Loucy (cell line): Measurements from ENCODE around the gene RNF38.

Source experiments
- CTCF ChIP-seq: fragments of 200-600 bp; sonication (generic); conservative IDR thresholded peaks from 2 replicates; pipeline ENCODE4 v1.5.1; 2014; ENCODE audit warnings: mild to moderate bottlenecking, antibody characterized with exemption, low read length
- EZH2phosphoT487 ChIP-seq: fragments of 200-600 bp; IDR thresholded peaks from 2 replicates; pipeline ENCODE4 v1.6.1; 2018; ENCODE audit warnings: antibody characterized with exemption, mild to moderate bottlenecking, moderate library complexity, borderline replicate concordance

DNA sequence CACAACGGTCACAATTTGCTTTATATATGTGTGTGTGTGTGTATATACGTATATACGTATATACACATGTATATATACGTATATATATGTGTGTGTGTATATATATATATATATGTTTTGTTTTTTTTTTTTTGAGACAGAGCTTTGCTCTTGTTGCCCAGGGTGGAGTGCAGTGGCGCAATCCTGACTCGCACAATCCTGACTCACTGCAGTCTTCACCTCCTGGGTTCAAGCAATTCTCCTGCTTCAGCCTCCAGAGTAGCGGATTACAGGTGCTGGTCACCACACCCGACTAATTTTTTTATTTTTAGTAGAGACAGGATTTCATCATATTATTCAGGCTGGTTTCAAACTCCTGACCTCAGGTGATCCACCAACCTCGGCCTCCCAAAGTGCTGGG, 3.1 kb downstream of the RNF38 start:
- TF ChIP-seq CTCF (no peak), EZH2phosphoT487 (no peak)
